CD4-positive, CD25-positive, alpha-beta regulatory T cell (primary cell): ENCODE data around the gene KLHL42. TPM values are rescaled to one million over a fixed set of nuclear protein-coding genes. Genes with fewer than 3 reads are reported as not detected.

ENCODE experiments used
- ATAC-seq, 2 donors: fragments of 150-1000 bp; cut with Tn5 transposase; one replicate each; pipeline ENCODE4 v1.10.0; 2021; ENCODE audit warnings: low read depth in 2 of 2, moderate number of reproducible peaks in 2 of 2, moderate library complexity in 1 of 2
- DNase-seq, 3 donors: peaks; one replicate each; pipeline versions ENCODE4 v3.0.0 to v3.0.0-alpha.2; 2012 to 2022; ENCODE audit warnings: mixed read lengths in 1 of 3
- H3K27ac ChIP-seq: one replicate; pipeline ENCODE4 v1.7.0; 2013; ENCODE audit warnings: mild to moderate bottlenecking, low read length; ENCODE audit not compliant: insufficient read depth, poor library complexity, severe bottlenecking
- H3K27me3 ChIP-seq: one replicate; pipeline ENCODE4 v1.7.0; 2013; ENCODE audit warnings: low read length; ENCODE audit not compliant: control insufficient read depth, insufficient read depth
- H3K36me3 ChIP-seq: one replicate; pipeline ENCODE4 v1.7.0; 2013; ENCODE audit warnings: mild to moderate bottlenecking, low read length, moderate library complexity; ENCODE audit not compliant: control insufficient read depth, insufficient read depth
- H3K4me1 ChIP-seq: 2 replicates; pipeline ENCODE4 v1.7.0; 2013; ENCODE audit warnings: mild to moderate bottlenecking, low read length; ENCODE audit not compliant: insufficient read depth, control insufficient read depth, poor library complexity, severe bottlenecking
- H3K4me3 ChIP-seq: one replicate; pipeline ENCODE4 v1.7.0; 2013; ENCODE audit warnings: low read depth, mild to moderate bottlenecking, low read length, moderate library complexity
- H3K9me3 ChIP-seq, 2 experiments: 1 replicate in 1 of 2; 2 replicates in 1 of 2; pipeline ENCODE4 v1.7.0; 2013; ENCODE audit warnings: low read length in 2 of 2, mild to moderate bottlenecking in 1 of 2, moderate library complexity in 1 of 2; ENCODE audit not compliant: control insufficient read depth in 2 of 2
- H3K27ac Mint-ChIP-seq, 3 donors: one replicate each; pipeline ENCODE4 v1.8.0; 2020 to 2022; ENCODE audit warnings: mild to moderate bottlenecking in 3 of 3, mixed read lengths in 3 of 3, moderate library complexity in 2 of 3
- H3K27me3 Mint-ChIP-seq: one replicate; pipeline ENCODE4 v1.8.0; 2022; ENCODE audit warnings: mild to moderate bottlenecking, mixed read lengths
- H3K36me3 Mint-ChIP-seq: one replicate; pipeline ENCODE4 v1.8.0; 2020; ENCODE audit warnings: mixed read lengths
- H3K4me1 Mint-ChIP-seq, 4 donors: one replicate each; pipeline ENCODE4 v1.8.0; 2020 to 2022; ENCODE audit warnings: mixed read lengths in 4 of 4, mild to moderate bottlenecking in 1 of 4
- H3K4me3 Mint-ChIP-seq, 4 donors: one replicate each; pipeline ENCODE4 v1.8.0; 2020 to 2022; ENCODE audit warnings: mild to moderate bottlenecking in 4 of 4, mixed read lengths in 4 of 4, moderate library complexity in 3 of 4
- H3K9me3 Mint-ChIP-seq, 7 donors: one replicate each; pipeline ENCODE4 v1.8.0; 2020 to 2022; ENCODE audit warnings: mixed read lengths in 7 of 7, mild to moderate bottlenecking in 3 of 7, moderate library complexity in 2 of 7
- polyA plus RNA-seq, 4 donors: library from polyadenylated mRNA; unstranded; fragments of 300-500 nt; fragmentation: Illumina TruSeq; gene quantifications; one replicate each; pipeline ENCODE4 v1.2.3, GENCODE V29; 2021
- total RNA-seq: library from RNA; stranded (reverse); gene quantifications from one replicate; pipeline ENCODE4 v1.2.3, GENCODE V29; 2022

KLHL42 gene
- total and polyA plus RNA-seq, 5 donors from 2014 or later = 10.6 to 23.6 (median 14.2) TPM

DNA sequence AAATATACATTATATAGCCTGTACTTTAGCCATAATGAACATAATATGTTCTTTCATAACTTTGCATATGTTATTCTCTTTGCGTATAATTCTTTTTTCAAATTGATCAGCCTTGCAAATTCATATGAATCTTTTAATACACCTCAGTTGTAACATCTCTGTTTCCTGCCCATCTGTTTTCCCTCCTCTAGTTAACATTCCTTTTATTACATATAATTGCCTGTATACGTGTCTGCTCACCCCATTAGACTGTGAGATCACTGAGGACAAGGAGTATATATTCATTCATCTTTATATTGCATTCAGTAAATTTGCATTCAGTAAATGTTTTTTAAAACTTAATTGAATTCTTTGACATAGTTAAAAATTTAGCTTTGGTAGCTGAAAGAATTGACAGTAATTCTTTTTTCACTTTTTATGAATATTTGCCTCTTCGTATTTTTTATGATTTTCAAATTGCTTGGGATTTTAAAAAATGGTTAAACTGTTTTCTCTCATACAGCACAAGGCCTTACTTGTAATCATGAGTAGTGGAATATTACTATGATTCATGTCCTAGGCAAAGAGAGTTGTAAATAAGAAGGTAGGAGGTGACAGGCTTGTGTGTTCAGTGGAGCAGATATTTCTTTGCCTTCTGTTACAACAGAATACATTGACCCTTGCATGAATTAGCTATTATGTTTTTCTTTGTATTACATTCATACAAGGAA, 32.8 kb upstream of the KLHL42 start:
- Mint-ChIP-seq H3K36me3 (peaks cover 28% of the 10 kb centered on the region), H3K9me3 (no peaks in the 10 kb centered on the region), H3K27me3 (no peaks in the 10 kb centered on the region), H3K27ac (peak overlapping the region in 2 of 3 donors; percentile 15 to 72), H3K4me3 (no peak overlapping the region), H3K4me1 (peaks cover 6 to 11% (median 8%) of the 10 kb centered on the region in 4 donors)
- no peaks in the 10 kb centered on the region for H3K4me1 ChIP-seq
- DNase-seq (no peak), ATAC-seq (no peak)
- no peaks in the 10 kb centered on the region for H3K9me3 ChIP-seq
- H3K4me3 ChIP-seq = no peak overlapping the region
- H3K27me3 ChIP-seq = no peaks in the 10 kb centered on the region
- H3K27ac ChIP-seq = no peak overlapping the region
- H3K36me3 ChIP-seq = peaks cover 32% of the 10 kb centered on the region

DNA sequence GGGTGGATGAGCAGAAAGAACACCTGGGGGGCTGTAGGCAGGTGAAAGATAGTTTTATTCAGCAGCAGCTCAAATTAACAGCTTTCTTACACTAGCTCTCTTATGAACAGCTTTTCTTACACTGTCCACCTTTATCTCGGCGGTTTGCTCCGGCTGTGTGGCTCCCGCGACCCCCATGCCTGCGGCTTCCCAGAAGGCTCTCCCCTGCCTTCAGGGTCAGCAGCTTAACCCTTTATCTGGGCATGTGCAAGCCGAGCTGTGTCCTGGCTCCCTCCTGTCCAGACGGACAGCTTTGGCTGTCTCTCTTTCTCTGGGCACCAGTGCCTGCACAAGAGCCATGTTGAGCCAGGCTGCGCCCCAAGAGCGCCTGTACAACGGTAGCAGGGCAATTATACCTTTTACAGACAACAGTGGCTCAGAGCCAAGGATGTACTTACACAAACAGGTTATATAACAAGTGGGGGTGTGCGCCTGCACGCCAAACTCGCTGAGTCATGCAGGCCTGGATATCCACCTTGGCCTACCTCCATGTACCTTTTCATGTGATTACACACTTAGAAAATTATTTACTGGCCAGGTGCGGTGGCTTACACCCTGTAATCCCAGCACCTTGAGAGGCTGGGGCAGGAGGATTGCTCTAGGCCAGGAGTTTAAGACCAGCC, 28.5 kb upstream of the KLHL42 start:
- no peak for DNase-seq
- Histone ChIP-seq H3K9me3 (no peaks in the 10 kb centered on the region), H3K4me1 (no peaks in the 10 kb centered on the region), H3K36me3 (peaks cover 32% of the 10 kb centered on the region), H3K27ac (no peak overlapping the region), H3K4me3 (no peak overlapping the region), H3K27me3 (no peaks in the 10 kb centered on the region)
- H3K27me3 Mint-ChIP-seq = no peaks in the 10 kb centered on the region
- peaks cover 3 to 14% (median 7%) of the 10 kb centered on the region in 4 donors for H3K4me1 Mint-ChIP-seq
- no peak overlapping the region for H3K4me3 Mint-ChIP-seq
- no peaks in the 10 kb centered on the region for H3K9me3 Mint-ChIP-seq
- peaks cover 14% of the 10 kb centered on the region for H3K36me3 Mint-ChIP-seq
- H3K27ac Mint-ChIP-seq = peak overlapping the region in 1 of 3 donors; percentile 32
- no peak for ATAC-seq

DNA sequence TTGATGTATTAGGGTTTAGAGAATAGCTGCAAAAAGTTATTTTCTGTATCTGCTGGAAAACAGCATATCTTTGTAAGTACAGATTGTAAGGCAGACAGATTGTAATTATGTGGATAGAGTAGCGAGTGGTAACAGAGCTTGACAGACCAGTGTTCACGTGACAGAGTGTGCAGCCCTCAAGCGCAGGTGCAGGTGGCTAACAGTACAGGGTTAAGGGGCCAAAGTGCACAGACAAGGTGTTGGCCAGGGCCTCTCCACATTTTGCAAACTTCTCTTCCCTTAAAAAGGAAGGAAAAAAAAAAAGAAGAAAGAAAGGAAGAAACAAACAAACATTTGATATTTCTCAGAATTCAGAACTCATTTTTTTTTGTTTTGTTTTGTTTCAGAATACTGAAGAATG, 25.2 kb upstream of the KLHL42 start:
- peaks cover 18% of the 10 kb centered on the region for H3K36me3 Mint-ChIP-seq

DNA sequence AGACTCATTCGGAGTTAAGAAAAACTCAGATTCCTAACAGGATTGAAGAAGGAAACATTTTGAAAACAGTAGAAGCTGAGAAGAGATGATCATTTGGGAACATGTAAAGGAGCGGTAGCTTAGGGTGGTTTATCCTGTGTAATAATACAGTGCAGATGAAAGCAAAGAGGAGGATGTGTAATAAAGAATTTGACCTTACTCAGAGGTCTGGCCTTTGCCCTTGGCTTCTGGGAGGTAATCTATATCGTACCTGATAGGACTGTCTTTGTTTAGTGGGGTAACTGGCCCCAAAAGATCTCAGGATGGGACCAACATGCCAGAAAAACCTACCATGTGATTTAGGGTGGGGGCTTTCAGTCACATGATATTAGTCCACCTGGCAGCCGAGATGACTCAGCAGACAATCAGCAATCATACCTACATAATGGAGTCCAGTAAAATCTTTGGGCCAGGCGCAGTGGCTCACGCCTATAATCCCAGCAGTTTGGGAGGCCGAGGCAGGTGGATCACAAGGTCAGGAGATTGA, 23.3 kb upstream of the KLHL42 start:
- Histone ChIP-seq H3K27ac (no peak overlapping the region), H3K4me1 (no peaks in the 10 kb centered on the region), H3K36me3 (peaks cover 22% of the 10 kb centered on the region), H3K4me3 (no peak overlapping the region), H3K27me3 (no peaks in the 10 kb centered on the region), H3K9me3 (no peaks in the 10 kb centered on the region)
- Mint-ChIP-seq H3K4me1 (peaks cover 0 to 7% (median 0%) of the 10 kb centered on the region in 4 donors), H3K27ac (no peak overlapping the region), H3K27me3 (no peaks in the 10 kb centered on the region), H3K9me3 (no peaks in the 10 kb centered on the region), H3K36me3 (peaks cover 18% of the 10 kb centered on the region), H3K4me3 (no peak overlapping the region)
- DNase-seq (no peak), ATAC-seq (no peak)

More for the DNA sequence above, 25.2 kb upstream of the KLHL42 start:
- no peak overlapping the region for H3K4me3 Mint-ChIP-seq
- ATAC-seq (no peak), DNase-seq (no peak)
- Histone ChIP-seq H3K27ac (no peak overlapping the region), H3K27me3 (no peaks in the 10 kb centered on the region), H3K36me3 (peaks cover 26% of the 10 kb centered on the region), H3K4me3 (no peak overlapping the region), H3K4me1 (no peaks in the 10 kb centered on the region), H3K9me3 (no peaks in the 10 kb centered on the region)
- no peaks in the 10 kb centered on the region for H3K9me3 Mint-ChIP-seq
- no peaks in the 10 kb centered on the region for H3K27me3 Mint-ChIP-seq
- peak overlapping the region in 2 of 3 donors; percentile 62 to 64 for H3K27ac Mint-ChIP-seq
- peaks cover 0 to 7% (median 0%) of the 10 kb centered on the region in 4 donors for H3K4me1 Mint-ChIP-seq

DNA sequence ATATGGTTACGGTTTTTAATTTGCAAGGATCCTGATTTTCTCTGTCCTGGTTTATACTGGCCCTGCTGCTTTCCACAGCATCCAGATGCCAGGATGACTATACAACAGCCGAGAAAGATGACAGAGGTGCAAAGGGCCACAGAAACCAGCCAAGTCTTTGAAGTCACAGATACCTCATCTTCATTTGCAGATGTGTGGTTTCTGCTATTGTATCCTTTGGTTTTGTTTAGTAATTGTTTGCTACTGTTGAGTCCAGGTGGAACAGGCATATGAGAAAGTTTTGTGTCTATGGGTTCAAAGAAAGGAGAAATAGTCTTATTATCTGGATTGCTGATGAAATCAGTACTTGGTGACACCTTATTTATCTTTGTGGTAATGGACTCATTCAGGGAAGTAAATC, 17.3 kb upstream of the KLHL42 start:
- Histone ChIP-seq H3K27me3 (no peaks in the 10 kb centered on the region), H3K36me3 (no peaks in the 10 kb centered on the region), H3K27ac (no peak overlapping the region), H3K4me3 (no peak overlapping the region), H3K4me1 (no peaks in the 10 kb centered on the region), H3K9me3 (no peaks in the 10 kb centered on the region)
- peaks cover 6% of the 10 kb centered on the region for H3K36me3 Mint-ChIP-seq
- no peaks in the 10 kb centered on the region for H3K27me3 Mint-ChIP-seq
- ATAC-seq = no peak
- H3K27ac Mint-ChIP-seq = no peak overlapping the region
- H3K9me3 Mint-ChIP-seq = no peaks in the 10 kb centered on the region
- peaks cover 0 to 2% (median under 1%) of the 10 kb centered on the region in 4 donors for H3K4me1 Mint-ChIP-seq
- peak in 1 of 3 donors; percentile 26 for DNase-seq
- H3K4me3 Mint-ChIP-seq = no peak overlapping the region

DNA sequence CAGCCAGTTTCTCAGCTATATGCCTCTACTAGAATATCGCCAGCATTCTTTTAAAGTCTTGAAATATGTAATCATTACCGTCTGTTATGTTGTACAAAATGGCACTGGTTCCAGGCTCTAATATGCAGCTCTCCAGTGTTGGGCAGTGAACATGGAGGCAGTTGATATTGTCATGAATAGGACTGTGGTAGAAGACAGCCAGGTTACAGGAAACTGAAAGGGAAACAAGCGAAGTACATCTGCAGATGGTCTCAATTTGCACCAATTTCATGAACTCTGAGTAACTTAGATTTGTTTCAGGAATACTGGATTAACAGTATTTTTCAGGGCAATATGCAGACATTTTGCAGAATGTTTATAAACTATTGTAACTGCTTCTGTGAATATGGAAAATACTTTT, 13.4 kb upstream of the KLHL42 start:
- Histone ChIP-seq H3K4me3 (no peak overlapping the region), H3K4me1 (peaks cover 1% of the 10 kb centered on the region), H3K27ac (no peak overlapping the region), H3K27me3 (no peaks in the 10 kb centered on the region), H3K36me3 (no peaks in the 10 kb centered on the region), H3K9me3 (no peaks in the 10 kb centered on the region)
- Mint-ChIP-seq H3K4me3 (no peak overlapping the region), H3K36me3 (peaks cover 7% of the 10 kb centered on the region), H3K27ac (no peak overlapping the region), H3K27me3 (no peaks in the 10 kb centered on the region), H3K9me3 (no peaks in the 10 kb centered on the region), H3K4me1 (peaks cover 0 to 5% (median 4%) of the 10 kb centered on the region in 4 donors)
- no peak for ATAC-seq
- peak in 1 of 3 donors; percentile 16 for DNase-seq

DNA sequence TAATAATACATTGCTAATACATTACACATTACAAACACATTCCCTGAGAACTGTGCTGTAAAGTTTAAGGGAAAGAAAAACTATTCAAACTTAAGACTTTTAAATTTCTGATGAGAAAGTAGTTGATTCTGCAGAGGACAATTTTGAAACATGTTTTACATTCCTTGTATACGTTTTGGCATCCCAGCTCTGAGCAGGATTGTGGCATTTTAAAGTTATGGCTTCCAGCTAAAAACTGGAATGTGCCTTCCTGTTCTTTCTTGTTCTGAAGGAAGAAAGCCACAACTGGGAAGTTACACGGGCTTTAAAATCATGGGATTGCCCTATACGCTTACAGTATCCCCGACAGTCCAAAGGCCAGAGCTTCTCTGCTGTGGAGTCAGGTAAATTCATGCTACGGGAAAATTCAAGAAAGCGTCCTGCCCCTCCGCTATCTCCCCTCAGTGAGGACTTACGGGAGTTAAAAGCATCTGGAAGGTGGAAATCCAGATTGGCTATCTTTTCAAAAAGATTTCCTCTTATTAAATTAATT, 10.8 kb upstream of the KLHL42 start:
- ATAC-seq = no peak
- Mint-ChIP-seq H3K9me3 (no peaks in the 10 kb centered on the region), H3K36me3 (peaks cover 3% of the 10 kb centered on the region), H3K4me1 (peaks cover 2 to 5% (median 5%) of the 10 kb centered on the region in 4 donors), H3K27ac (no peak overlapping the region), H3K27me3 (no peaks in the 10 kb centered on the region), H3K4me3 (no peak overlapping the region)
- no peak for DNase-seq
- no peak overlapping the region for H3K27ac ChIP-seq
- H3K27me3 ChIP-seq = no peaks in the 10 kb centered on the region
- no peaks in the 10 kb centered on the region for H3K9me3 ChIP-seq
- no peaks in the 10 kb centered on the region for H3K36me3 ChIP-seq
- no peak overlapping the region for H3K4me3 ChIP-seq
- peaks cover 5% of the 10 kb centered on the region for H3K4me1 ChIP-seq
